GM12801 (cell line): Measurements from ENCODE around the gene PRIMA1.

Source experiments
- TF ChIP-seq, protein P1 (sequence below): IDR thresholded peaks from one replicate; pipeline ENCODE4 v1.5.1; 2011; ENCODE audit warnings: control low read depth; ENCODE audit not compliant: insufficient read length; ENCODE audit errors: extremely low read depth

The PRIMA1 gene

DNA sequence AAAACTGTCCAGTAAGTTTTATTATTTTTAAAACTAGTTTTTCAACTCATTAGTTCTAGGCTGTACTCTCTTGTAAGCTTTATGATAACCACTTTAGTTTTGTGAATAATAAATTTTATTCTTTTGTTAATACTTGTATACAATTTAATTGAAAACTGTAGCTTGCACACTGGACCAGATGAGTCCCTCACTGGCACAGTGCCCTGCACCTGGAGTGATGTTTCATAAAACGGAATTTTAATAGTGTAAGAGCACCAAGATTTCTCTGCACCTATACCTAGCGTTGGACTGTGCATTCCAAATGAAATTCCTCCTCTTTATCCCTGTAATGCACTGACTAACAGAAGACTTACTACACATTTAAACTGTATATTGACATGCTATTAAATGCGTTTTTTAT, 80.8 kb downstream of the PRIMA1 start:
- TF ChIP-seq, protein P1, sequence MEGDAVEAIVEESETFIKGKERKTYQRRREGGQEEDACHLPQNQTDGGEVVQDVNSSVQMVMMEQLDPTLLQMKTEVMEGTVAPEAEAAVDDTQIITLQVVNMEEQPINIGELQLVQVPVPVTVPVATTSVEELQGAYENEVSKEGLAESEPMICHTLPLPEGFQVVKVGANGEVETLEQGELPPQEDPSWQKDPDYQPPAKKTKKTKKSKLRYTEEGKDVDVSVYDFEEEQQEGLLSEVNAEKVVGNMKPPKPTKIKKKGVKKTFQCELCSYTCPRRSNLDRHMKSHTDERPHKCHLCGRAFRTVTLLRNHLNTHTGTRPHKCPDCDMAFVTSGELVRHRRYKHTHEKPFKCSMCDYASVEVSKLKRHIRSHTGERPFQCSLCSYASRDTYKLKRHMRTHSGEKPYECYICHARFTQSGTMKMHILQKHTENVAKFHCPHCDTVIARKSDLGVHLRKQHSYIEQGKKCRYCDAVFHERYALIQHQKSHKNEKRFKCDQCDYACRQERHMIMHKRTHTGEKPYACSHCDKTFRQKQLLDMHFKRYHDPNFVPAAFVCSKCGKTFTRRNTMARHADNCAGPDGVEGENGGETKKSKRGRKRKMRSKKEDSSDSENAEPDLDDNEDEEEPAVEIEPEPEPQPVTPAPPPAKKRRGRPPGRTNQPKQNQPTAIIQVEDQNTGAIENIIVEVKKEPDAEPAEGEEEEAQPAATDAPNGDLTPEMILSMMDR = no peak

GRCh38 chr14:93706360-93706955, 81.8 kb downstream of the PRIMA1 start:
- TF ChIP-seq, protein P1 = no peak

DNA sequence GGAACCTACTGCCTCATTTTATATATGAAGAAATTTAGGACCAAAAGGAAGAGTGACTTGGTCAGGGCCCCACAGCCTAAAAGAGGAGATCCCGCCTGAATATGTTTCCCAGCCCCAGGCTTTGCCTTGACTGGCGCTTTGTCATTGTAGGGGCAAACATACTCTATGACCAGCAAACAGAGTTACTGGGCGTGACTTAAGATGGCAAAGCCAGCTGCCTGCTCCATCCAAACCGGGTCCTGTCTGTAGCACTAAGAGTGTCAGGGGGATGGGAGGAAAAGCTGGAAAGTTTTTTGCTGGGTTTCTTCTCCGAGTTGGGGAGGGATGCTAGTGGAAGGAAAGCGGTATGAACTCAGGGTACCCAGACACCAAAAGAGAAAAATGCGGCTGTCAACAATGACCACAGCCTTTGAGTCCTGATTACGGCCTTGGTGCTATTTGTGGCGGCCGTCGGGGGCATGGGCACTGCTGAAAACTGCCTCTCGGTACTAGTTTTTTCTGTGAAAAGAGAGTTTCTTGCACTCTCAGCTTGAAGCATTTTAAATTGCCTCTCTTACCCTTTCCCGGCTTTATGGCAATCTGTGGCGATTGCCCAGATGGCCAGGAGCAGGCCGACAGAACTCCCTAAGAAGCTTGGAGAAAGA, 82.7 kb downstream of the PRIMA1 start:
- TF ChIP-seq, protein P1 = no peak

DNA sequence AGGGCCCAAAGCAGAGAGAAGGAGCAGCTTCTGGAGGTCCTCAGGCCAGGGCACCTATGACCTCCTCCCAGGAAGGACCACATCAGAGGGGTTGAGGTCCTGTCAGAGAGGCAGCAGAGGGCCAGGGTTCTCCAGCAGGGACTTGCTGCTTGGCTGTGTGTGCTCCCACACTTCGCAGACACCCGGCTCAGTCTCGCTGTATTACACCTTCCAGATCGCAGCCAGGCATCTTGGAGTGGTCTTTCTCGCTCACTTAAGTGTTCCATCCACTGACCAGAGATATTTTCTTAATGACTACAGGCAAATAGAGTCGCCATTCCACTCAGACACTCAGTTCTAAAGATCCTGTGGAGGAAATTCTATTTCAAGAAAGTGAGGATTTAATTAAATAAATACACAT, 84.3 kb downstream of the PRIMA1 start:
- TF ChIP-seq, protein P1 = no peak

DNA sequence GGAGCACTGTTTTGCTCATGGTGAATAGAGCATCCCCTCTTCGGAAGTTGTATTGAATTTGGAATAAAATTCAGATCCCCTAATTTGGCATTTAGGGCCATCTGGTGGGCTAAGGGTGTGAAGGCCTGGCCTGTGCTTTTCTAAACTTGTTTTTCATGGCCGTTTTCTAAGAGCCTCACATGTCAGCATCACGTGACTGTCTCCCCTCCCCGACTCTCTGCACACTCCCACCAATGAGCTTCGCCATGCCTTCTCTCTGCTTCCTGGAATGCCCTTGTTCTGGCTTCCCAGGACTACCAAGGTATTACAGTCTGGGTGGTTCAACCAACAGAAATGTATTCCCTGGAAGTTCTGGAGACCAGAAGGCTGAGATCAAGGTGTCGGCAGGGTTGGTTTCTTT, 85.3 kb downstream of the PRIMA1 start:
- TF ChIP-seq, protein P1 = no peak

DNA sequence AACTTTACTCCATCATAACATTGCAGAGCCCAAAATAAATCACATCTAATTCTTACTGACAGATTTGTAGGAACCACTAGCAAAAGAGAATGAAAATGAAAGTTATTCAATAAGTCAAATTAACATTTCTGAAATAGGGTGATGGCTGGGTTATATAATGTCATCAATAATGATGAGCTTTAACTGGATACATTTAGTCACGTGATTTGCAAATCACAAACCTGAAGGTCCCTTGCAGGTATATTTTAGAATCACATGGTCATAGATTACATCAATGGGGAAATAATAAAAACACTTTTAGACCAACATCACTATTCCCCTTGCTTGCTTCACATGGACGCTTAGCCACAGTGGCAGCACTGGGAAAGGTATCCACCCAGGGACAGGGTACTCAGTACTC, 86.7 kb downstream of the PRIMA1 start:
- TF ChIP-seq, protein P1 = no peak

GRCh38 chr14:93700928-93701327, 87.4 kb downstream of the PRIMA1 start:
- TF ChIP-seq, protein P1 = no peak

GRCh38 chr14:93693914-93694313, 94.4 kb downstream of the PRIMA1 start:
- TF ChIP-seq, protein P1 = no peak
